Endothelial cell (in vitro differentiated cells): Measurements from ENCODE around the gene TREML1. TPM values are rescaled to one million over a fixed set of nuclear protein-coding genes. Genes with fewer than 3 reads are reported as not detected.
A peak's percentile ranks its signal among the peaks of the same experiment; 100 is the strongest.

ENCODE experiments used
- DNase-seq: peaks from one replicate; pipeline ENCODE4 v3.0.0; 2021; ENCODE audit warnings: low spot score
- H3K27ac Mint-ChIP-seq: one replicate; pipeline ENCODE4 v1.8.0; 2021; ENCODE audit warnings: mixed read lengths, inconsistent platforms; ENCODE audit not compliant: unreplicated experiment
- H3K27me3 Mint-ChIP-seq: one replicate; pipeline ENCODE4 v1.8.0; 2021; ENCODE audit warnings: mild to moderate bottlenecking, moderate library complexity, mixed read lengths, inconsistent platforms; ENCODE audit not compliant: unreplicated experiment
- H3K36me3 Mint-ChIP-seq: one replicate; pipeline ENCODE4 v1.8.0; 2021; ENCODE audit warnings: mild to moderate bottlenecking, low read depth, mixed read lengths, inconsistent platforms; ENCODE audit not compliant: unreplicated experiment
- H3K4me1 Mint-ChIP-seq: one replicate; pipeline ENCODE4 v1.8.0; 2021; ENCODE audit warnings: mild to moderate bottlenecking, mixed read lengths, inconsistent platforms; ENCODE audit not compliant: unreplicated experiment
- H3K4me3 Mint-ChIP-seq: one replicate; pipeline ENCODE4 v1.8.0; 2021; ENCODE audit warnings: mild to moderate bottlenecking, mixed read lengths, inconsistent platforms; ENCODE audit not compliant: unreplicated experiment
- H3K9me3 Mint-ChIP-seq: one replicate; pipeline ENCODE4 v1.8.0; 2021; ENCODE audit warnings: mixed read lengths, inconsistent platforms; ENCODE audit not compliant: unreplicated experiment
- total RNA-seq: library from RNA; stranded (reverse); fragmentation: NEBNext Ultra II Directional; extraction: Animal tissue kit (Norgen Biotek cat#: 25700); gene quantifications from one replicate; pipeline ENCODE4 v1.2.1, GENCODE V29; 2021; ENCODE audit not compliant: unreplicated experiment
- TF ChIP-seq, protein P1 (sequence below): fragments of 200-600 bp; sonication (generic); IDR thresholded peaks from one replicate; pipeline ENCODE4 v1.5.0; 2021; ENCODE audit warnings: antibody characterized with exemption; ENCODE audit not compliant: unreplicated experiment

The TREML1 gene
- total RNA-seq, 1 donor from 2014 or later, result 2.3 TPM

- TF ChIP-seq, protein P1, sequence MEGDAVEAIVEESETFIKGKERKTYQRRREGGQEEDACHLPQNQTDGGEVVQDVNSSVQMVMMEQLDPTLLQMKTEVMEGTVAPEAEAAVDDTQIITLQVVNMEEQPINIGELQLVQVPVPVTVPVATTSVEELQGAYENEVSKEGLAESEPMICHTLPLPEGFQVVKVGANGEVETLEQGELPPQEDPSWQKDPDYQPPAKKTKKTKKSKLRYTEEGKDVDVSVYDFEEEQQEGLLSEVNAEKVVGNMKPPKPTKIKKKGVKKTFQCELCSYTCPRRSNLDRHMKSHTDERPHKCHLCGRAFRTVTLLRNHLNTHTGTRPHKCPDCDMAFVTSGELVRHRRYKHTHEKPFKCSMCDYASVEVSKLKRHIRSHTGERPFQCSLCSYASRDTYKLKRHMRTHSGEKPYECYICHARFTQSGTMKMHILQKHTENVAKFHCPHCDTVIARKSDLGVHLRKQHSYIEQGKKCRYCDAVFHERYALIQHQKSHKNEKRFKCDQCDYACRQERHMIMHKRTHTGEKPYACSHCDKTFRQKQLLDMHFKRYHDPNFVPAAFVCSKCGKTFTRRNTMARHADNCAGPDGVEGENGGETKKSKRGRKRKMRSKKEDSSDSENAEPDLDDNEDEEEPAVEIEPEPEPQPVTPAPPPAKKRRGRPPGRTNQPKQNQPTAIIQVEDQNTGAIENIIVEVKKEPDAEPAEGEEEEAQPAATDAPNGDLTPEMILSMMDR, result no peak
- peaks cover 24% of the 10 kb centered on the region for H3K4me1 Mint-ChIP-seq
- no peaks in the 10 kb centered on the region for H3K9me3 Mint-ChIP-seq
- no peak for DNase-seq
- H3K27me3 Mint-ChIP-seq, result peaks cover 3% of the 10 kb centered on the region
- no peak overlapping the region for H3K4me3 Mint-ChIP-seq
- peak overlapping the region; percentile 37 for H3K27ac Mint-ChIP-seq
- peaks cover 3% of the 10 kb centered on the region for H3K36me3 Mint-ChIP-seq
Measured at GRCh38 chr6:41199552-41200246, 45.6 kb upstream of the TREML1 start.

DNA sequence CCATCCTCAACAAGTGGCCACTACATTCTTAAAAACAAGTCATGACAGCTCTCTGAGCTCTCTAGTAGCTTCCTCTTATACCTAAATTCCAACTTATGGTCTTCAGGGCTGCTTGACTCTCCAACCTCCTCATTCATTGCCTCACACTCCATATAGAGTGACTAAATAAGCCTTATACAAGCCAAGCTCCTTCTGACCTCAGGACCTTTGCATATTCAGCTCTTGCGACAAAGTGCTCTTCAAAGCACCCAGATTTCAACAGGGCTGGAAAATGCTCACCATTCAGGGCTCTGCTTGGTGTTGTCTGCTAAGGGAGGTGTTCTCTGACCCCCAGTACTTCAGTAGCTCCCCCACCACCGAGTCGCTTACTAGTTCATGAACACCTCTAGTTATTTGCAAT is 43.1 kb upstream of the TREML1 start:
- no peak overlapping the region for H3K27ac Mint-ChIP-seq
- no peaks in the 10 kb centered on the region for H3K9me3 Mint-ChIP-seq
- peaks cover 19% of the 10 kb centered on the region for H3K4me1 Mint-ChIP-seq
- peaks cover 7% of the 10 kb centered on the region for H3K27me3 Mint-ChIP-seq
- peaks cover 4% of the 10 kb centered on the region for H3K36me3 Mint-ChIP-seq
- no peak overlapping the region for H3K4me3 Mint-ChIP-seq
- DNase-seq, result no peak
- TF ChIP-seq, protein P1, result no peak

GRCh38 chr6:41194386-41194785 is 40.2 kb upstream of the TREML1 start:
- Mint-ChIP-seq H3K4me3 (no peak overlapping the region), H3K27ac (no peak overlapping the region), H3K36me3 (peaks cover 4% of the 10 kb centered on the region), H3K4me1 (peaks cover 1% of the 10 kb centered on the region), H3K27me3 (peaks cover 7% of the 10 kb centered on the region), H3K9me3 (no peaks in the 10 kb centered on the region)
- TF ChIP-seq, protein P1, result no peak
- no peak for DNase-seq

DNA sequence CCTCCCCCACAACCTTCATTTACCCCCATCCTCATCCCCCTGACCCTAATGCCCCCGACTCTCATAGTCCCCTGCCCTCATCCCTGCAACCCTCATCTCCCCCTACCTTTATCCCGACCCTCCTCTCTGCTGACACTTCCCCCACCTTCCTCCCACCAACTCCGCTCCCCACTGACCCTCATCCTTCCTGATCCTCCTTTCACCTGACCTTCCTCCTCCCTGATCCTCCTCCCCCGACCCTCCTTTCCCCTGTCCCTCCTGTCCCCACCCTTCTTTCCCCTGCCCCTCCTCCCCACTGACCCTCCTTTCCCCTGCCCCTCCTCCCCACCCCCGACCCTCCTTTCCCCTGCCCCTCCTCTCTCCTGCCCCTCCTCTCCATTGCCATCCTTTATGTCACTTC is 39.7 kb upstream of the TREML1 start:
- Mint-ChIP-seq H3K27me3 (peaks cover 7% of the 10 kb centered on the region), H3K4me1 (no peaks in the 10 kb centered on the region), H3K4me3 (no peak overlapping the region), H3K27ac (no peak overlapping the region), H3K9me3 (no peaks in the 10 kb centered on the region), H3K36me3 (peaks cover 4% of the 10 kb centered on the region)
- DNase-seq, result no peak
- TF ChIP-seq, protein P1, result no peak

DNA sequence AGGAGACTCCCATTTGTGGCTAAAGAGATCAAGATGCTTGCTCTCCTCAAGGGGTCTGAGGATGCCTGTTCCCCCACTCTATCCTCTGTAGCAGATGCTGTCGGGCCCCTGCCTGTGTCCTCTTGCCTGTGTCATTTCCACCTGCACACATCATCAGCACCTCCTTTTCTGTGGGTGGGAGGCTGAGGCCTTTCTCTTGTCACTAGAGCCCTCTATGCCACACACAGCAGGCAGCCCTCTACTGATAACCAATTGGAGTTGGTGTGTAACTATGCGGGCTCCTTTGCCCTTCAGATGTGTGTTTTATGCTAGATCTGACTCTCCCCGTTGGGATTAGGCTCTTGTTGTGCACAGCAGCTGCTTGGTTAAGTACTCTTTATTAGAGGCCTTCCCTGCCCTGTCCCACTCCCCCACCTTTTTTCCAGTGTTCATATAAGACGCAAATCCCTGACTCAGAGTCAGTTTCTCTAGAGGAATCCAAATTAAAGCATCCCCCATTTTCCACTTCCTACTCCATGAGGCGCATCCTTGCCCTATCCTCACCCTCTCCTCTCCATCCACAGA is 39.1 kb upstream of the TREML1 start:
- Mint-ChIP-seq H3K4me1 (no peaks in the 10 kb centered on the region), H3K27me3 (peaks cover 7% of the 10 kb centered on the region), H3K27ac (no peak overlapping the region), H3K9me3 (no peaks in the 10 kb centered on the region), H3K4me3 (no peak overlapping the region), H3K36me3 (peaks cover 4% of the 10 kb centered on the region)
- DNase-seq, result no peak
- TF ChIP-seq, protein P1, result no peak
